ENCODE data around the gene ZNF354B. TPM values are rescaled to one million over a fixed set of nuclear protein-coding genes. Genes with fewer than 3 reads are reported as not detected.

Gene ZNF354B
- polyA plus RNA-seq, 1 of the 3 experiments (the other 2 are of a cell fraction), result 7.1 TPM

Small RNA genes lying within 50 kb of the gene (small RNA-seq; reads per million reads assigned to genes)
- gene AC126915.2 (0 reads per million in 7 experiments), gene AC126915.3 (0 reads per million in 7 experiments)

Other genes starting within 250 kb of the ZNF354B start
- gene CLK4, start 232.9 kb upstream of the ZNF354B start, polyA plus RNA-seq (2012; rRNA removed), result 7.5 and 10.1 TPM in 2 replicates
- 6.5 and 7.8 TPM in 2 replicates for gene ZNF354A, start 129.3 kb upstream of the ZNF354B start, polyA plus RNA-seq (2012; rRNA removed)
- gene ZFP2, start 36.0 kb downstream of the ZNF354B start, polyA plus RNA-seq (2012; rRNA removed), result 0.29 and 0.33 TPM in 2 replicates
- 0.05 and 0.15 TPM in 2 replicates for gene ZNF454, start 81.2 kb downstream of the ZNF354B start, polyA plus RNA-seq (2012; rRNA removed)
- gene GRM6, start 135.4 kb downstream of the ZNF354B start, polyA plus RNA-seq (2012; rRNA removed), result not detected in 2 replicates
- 0.44 and 0.93 TPM in 2 replicates for gene ZNF879, start 163.9 kb downstream of the ZNF354B start, polyA plus RNA-seq (2012; rRNA removed)
- gene ZNF354C, start 200.4 kb downstream of the ZNF354B start, polyA plus RNA-seq (2012; rRNA removed), result 1.1 and 1.5 TPM in 2 replicates

Data from SK-N-SH (cell line).